HepG2 (cell line): ENCODE measurements around the gene AFG1L. TPM values are rescaled to one million over a fixed set of nuclear protein-coding genes. Genes with fewer than 3 reads are reported as not detected.

Experiments
- AKAP8 ChIP-seq: sonication (generic); formaldehyde crosslinking; IDR thresholded peaks from 2 replicates; pipeline ENCODE4 v1.5.1; 2020; ENCODE audit warnings: mild to moderate bottlenecking, missing genetic modification reagents
- DNMT1 ChIP-seq: sonication (generic); formaldehyde crosslinking; IDR thresholded peaks from 2 replicates; pipeline ENCODE4 v1.5.1; 2020; ENCODE audit warnings: mild to moderate bottlenecking, missing genetic modification reagents
- ELF3 ChIP-seq: IDR thresholded peaks from 2 replicates; pipeline ENCODE4 v1.6.1; 2016; ENCODE audit warnings: missing genetic modification reagents, missing compliant biosample characterization
- EP300 ChIP-seq, 3 experiments: sonication (generic) in 1 of 3; formaldehyde crosslinking in 1 of 3; IDR thresholded peaks; 2 replicates each; pipeline versions ENCODE4 v1.5.1 to v1.6.1; 2011 to 2020; ENCODE audit warnings: low read depth in 2 of 3, low read length in 2 of 3, borderline replicate concordance in 1 of 3, improper control_type of control experiment in 1 of 3, mild to moderate bottlenecking in 1 of 3, missing genetic modification reagents in 1 of 3, moderate library complexity in 1 of 3
- FIP1L1 ChIP-seq: fragments of 200-400 bp; formaldehyde crosslinking; IDR thresholded peaks from 2 replicates; pipeline ENCODE4 v1.6.1; 2018; ENCODE audit warnings: low read depth, mild to moderate bottlenecking, low read length, moderate library complexity, borderline replicate concordance; ENCODE audit not compliant: insufficient read depth
- HIVEP1 ChIP-seq: sonication (generic); formaldehyde crosslinking; IDR thresholded peaks from 2 replicates; pipeline ENCODE4 v1.4.0; 2020; ENCODE audit warnings: mild to moderate bottlenecking, missing genetic modification reagents
- HOXA5 ChIP-seq: sonication (generic); formaldehyde crosslinking; IDR thresholded peaks from 2 replicates; pipeline ENCODE4 v1.4.0; 2020; ENCODE audit warnings: missing genetic modification reagents
- KDM3A ChIP-seq: IDR thresholded peaks from 2 replicates; pipeline ENCODE4 v1.6.1; 2018; ENCODE audit warnings: low read depth, missing compliant biosample characterization
- MIER2 ChIP-seq: IDR thresholded peaks from 2 replicates; pipeline ENCODE4 v1.6.1; 2016; ENCODE audit warnings: missing biosample characterization, missing genetic modification reagents
- SAFB2 ChIP-seq: sonication (generic); formaldehyde crosslinking; IDR thresholded peaks from 2 replicates; pipeline ENCODE4 v1.5.1; 2020; ENCODE audit warnings: missing genetic modification reagents, low read depth, mild to moderate bottlenecking, borderline replicate concordance
- SP2 ChIP-seq: sonication (generic); formaldehyde crosslinking; IDR thresholded peaks from 2 replicates; pipeline ENCODE4 v1.5.1; 2020; ENCODE audit warnings: mild to moderate bottlenecking, missing genetic modification reagents
- SRSF1 ChIP-seq: fragments of 200-400 bp; formaldehyde crosslinking; optimal IDR thresholded peaks from 2 replicates; pipeline ENCODE3; 2017; ENCODE audit warnings: mild to moderate bottlenecking, low read depth, low read length, moderate library complexity
- TCF7 ChIP-seq: sonication (generic); IDR thresholded peaks from 2 replicates; pipeline ENCODE4 v1.6.1; 2016; ENCODE audit warnings: antibody characterized with exemption, low read depth
- ZMYM2 ChIP-seq: sonication (generic); formaldehyde crosslinking; IDR thresholded peaks from 2 replicates; pipeline ENCODE4 v1.8.0; 2022; ENCODE audit warnings: mild to moderate bottlenecking, missing genetic modification reagents
- ZNF20 ChIP-seq: sonication (generic); formaldehyde crosslinking; IDR thresholded peaks from 2 replicates; pipeline ENCODE4 v1.4.0; 2020; ENCODE audit warnings: mild to moderate bottlenecking, moderate library complexity, missing genetic modification reagents
- ZNF333 ChIP-seq: sonication (generic); formaldehyde crosslinking; IDR thresholded peaks from 2 replicates; pipeline ENCODE4 v1.4.0; 2020; ENCODE audit warnings: mild to moderate bottlenecking, missing genetic modification reagents, borderline replicate concordance
- polyA plus RNA-seq, 8 experiments: library from polyadenylated mRNA; depleted of rRNA in 3 of 8; stranded (reverse) in 7 of 8; unstranded in 1 of 8; fragments of >200 nt; fragmentation: Illumina TruSeq in 4 of 8; extraction: Trizol in 4 of 8; gene quantifications; 2 replicates each; pipeline versions ENCODE4 v1.2.1 to v1.2.3, GENCODE V29; 2011 to 2016; ENCODE audit warnings: low read depth in 4 of 8, missing spikeins in 1 of 8, mixed read lengths in 1 of 8; ENCODE audit not compliant: insufficient read depth in 1 of 8
- total RNA-seq, 5 experiments: library from RNA; depleted of rRNA; stranded (reverse); fragments of >200 nt; fragmentation: Illumina TruSeq; extraction: Trizol; gene quantifications; 2 replicates each; pipeline ENCODE4 v1.2.3, GENCODE V29; 2016; ENCODE audit warnings: low read depth in 1 of 5
- TF ChIP-seq, protein P1 (sequence below): sonication (generic); formaldehyde crosslinking; IDR thresholded peaks from 2 replicates; pipeline ENCODE4 v1.8.1; 2023; ENCODE audit warnings: mild to moderate bottlenecking, missing genetic modification reagents, borderline replicate concordance
- TF ChIP-seq, protein P2 (sequence below): sonication (generic); formaldehyde crosslinking; IDR thresholded peaks from 2 replicates; pipeline ENCODE4 v1.9.0; 2021; ENCODE audit warnings: missing genetic modification reagents, borderline replicate concordance
- TF ChIP-seq, protein P3 (sequence below): sonication (generic); formaldehyde crosslinking; IDR thresholded peaks from 2 replicates; pipeline ENCODE4 v1.5.0; 2020; ENCODE audit warnings: mild to moderate bottlenecking, missing genetic modification reagents
- TF ChIP-seq, protein P4 (sequence below): IDR thresholded peaks from 2 replicates; pipeline ENCODE4 v1.6.1; 2016
- TF ChIP-seq, protein P5 (sequence below): sonication (generic); formaldehyde crosslinking; conservative IDR thresholded peaks from 2 replicates; pipeline ENCODE4 v1.8.1; 2023; ENCODE audit warnings: missing genetic modification reagents

The AFG1L gene
- total and polyA plus RNA-seq, 2 of the 13 experiments (the other 11 are each of a cell fraction or from before 2014, with no cell fraction given), result 3.1 to 14.0 TPM

DNA sequence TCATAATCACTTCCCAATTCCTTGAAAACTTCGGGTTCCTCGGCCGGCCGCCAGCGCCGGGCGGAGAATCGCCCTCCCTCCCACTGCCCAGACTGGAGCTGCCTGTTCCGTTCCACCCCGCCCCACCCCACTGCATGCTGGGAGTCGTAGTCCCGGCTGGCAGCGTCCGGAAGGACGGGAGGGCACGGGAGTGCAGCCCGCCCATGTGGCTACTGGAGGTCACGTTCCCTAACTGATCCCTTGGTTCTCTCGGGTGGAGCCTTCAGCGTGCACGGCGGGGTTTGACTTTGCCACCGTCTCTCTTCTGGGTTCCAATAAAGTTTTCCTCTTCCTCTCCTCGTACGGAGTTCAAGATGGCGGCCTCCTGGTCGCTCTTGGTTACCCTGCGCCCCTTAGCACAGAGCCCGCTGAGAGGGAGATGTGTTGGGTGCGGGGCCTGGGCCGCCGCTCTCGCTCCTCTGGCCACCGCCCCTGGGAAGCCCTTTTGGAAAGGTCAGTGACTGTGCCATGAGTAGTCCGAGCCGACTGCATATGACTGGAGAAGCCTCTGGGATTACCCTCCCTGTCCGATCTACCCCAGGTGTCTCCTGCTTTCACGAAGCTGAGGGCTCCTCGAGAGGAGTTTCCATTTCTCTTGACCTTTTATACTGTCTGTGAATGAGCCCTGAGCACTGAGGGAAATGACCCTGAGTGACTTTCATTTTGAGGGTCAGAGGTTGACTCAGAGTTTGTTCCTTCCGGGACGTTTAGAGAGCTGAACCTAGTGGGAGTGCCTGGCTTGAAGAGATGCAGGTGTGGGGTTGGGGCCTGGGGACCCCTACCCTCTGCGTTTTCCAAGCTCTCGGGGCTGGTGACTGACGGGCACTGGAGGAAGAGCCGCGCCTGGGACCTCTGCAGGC is at the start of gene AFG1L (continued):
- 0 out of 2 replicates have a peak, but pooled peaks have one; percentile 30 for TF ChIP-seq SP2 (CRISPR knock-in tag)
- 0 out of 2 replicates have a peak, but pooled peaks have one; percentile 22 for TF ChIP-seq HIVEP1
- TF ChIP-seq FIP1L1, result no peak
- TF ChIP-seq, protein P1, sequence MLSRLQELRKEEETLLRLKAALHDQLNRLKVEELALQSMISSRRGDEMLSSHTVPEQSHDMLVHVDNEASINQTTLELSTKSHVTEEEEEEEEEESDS (CRISPR knock-in tag), result peak; percentile 50; the same call in 1 of the 2 replicates
- TF ChIP-seq EP300 (IDR thresholded peaks at IDR 0.05; ENCODE audit: low read depth in 2 of 2, low read length in 2 of 2), result no peak
- 0 out of 2 replicates have a peak, but pooled peaks have one; percentile 12 for TF ChIP-seq EP300 (CRISPR knock-in tag; IDR thresholded peaks at IDR 0.05; ENCODE audit: borderline replicate concordance)
- TF ChIP-seq SRSF1, result peak; percentile 92
- TF ChIP-seq, protein P2, sequence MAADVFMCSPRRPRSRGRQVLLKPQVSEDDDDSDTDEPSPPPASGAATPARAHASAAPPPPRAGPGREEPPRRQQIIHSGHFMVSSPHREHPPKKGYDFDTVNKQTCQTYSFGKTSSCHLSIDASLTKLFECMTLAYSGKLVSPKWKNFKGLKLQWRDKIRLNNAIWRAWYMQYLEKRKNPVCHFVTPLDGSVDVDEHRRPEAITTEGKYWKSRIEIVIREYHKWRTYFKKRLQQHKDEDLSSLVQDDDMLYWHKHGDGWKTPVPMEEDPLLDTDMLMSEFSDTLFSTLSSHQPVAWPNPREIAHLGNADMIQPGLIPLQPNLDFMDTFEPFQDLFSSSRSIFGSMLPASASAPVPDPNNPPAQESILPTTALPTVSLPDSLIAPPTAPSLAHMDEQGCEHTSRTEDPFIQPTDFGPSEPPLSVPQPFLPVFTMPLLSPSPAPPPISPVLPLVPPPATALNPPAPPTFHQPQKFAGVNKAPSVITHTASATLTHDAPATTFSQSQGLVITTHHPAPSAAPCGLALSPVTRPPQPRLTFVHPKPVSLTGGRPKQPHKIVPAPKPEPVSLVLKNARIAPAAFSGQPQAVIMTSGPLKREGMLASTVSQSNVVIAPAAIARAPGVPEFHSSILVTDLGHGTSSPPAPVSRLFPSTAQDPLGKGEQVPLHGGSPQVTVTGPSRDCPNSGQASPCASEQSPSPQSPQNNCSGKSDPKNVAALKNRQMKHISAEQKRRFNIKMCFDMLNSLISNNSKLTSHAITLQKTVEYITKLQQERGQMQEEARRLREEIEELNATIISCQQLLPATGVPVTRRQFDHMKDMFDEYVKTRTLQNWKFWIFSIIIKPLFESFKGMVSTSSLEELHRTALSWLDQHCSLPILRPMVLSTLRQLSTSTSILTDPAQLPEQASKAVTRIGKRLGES (CRISPR knock-in tag), result no peak
- TF ChIP-seq ZNF333 (CRISPR knock-in tag), result no peak
- TF ChIP-seq ZMYM2 (CRISPR knock-in tag), result no peak
- TF ChIP-seq TCF7, result no peak
- TF ChIP-seq KDM3A (CRISPR knock-in tag), result peak; percentile 77
- TF ChIP-seq SAFB2 (CRISPR knock-in tag), result peak; percentile 74; the same call in 1 of the 2 replicates
- peak; percentile 63; the same call in 1 of the 2 replicates for TF ChIP-seq AKAP8 (CRISPR knock-in tag)
- TF ChIP-seq, protein P3, sequence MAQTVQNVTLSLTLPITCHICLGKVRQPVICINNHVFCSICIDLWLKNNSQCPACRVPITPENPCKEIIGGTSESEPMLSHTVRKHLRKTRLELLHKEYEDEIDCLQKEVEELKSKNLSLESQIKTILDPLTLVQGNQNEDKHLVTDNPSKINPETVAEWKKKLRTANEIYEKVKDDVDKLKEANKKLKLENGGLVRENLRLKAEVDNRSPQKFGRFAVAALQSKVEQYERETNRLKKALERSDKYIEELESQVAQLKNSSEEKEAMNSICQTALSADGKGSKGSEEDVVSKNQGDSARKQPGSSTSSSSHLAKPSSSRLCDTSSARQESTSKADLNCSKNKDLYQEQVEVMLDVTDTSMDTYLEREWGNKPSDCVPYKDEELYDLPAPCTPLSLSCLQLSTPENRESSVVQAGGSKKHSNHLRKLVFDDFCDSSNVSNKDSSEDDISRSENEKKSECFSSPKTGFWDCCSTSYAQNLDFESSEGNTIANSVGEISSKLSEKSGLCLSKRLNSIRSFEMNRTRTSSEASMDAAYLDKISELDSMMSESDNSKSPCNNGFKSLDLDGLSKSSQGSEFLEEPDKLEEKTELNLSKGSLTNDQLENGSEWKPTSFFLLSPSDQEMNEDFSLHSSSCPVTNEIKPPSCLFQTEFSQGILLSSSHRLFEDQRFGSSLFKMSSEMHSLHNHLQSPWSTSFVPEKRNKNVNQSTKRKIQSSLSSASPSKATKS, result no peak
- TF ChIP-seq, protein P4, sequence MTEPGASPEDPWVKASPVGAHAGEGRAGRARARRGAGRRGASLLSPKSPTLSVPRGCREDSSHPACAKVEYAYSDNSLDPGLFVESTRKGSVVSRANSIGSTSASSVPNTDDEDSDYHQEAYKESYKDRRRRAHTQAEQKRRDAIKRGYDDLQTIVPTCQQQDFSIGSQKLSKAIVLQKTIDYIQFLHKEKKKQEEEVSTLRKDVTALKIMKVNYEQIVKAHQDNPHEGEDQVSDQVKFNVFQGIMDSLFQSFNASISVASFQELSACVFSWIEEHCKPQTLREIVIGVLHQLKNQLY, result no peak
- no peak for TF ChIP-seq ZNF20
- TF ChIP-seq DNMT1 (CRISPR knock-in tag), result no peak
- peak; percentile 80; the same call in 1 of the 2 replicates for TF ChIP-seq ELF3 (CRISPR knock-in tag)
- TF ChIP-seq, protein P5, sequence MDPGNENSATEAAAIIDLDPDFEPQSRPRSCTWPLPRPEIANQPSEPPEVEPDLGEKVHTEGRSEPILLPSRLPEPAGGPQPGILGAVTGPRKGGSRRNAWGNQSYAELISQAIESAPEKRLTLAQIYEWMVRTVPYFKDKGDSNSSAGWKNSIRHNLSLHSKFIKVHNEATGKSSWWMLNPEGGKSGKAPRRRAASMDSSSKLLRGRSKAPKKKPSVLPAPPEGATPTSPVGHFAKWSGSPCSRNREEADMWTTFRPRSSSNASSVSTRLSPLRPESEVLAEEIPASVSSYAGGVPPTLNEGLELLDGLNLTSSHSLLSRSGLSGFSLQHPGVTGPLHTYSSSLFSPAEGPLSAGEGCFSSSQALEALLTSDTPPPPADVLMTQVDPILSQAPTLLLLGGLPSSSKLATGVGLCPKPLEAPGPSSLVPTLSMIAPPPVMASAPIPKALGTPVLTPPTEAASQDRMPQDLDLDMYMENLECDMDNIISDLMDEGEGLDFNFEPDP, result no peak
- TF ChIP-seq HOXA5, result peak; percentile 82; the same call in 1 of the 2 replicates
- peak; percentile 56; the same call in 1 of the 2 replicates for TF ChIP-seq MIER2 (CRISPR knock-in tag)
